PC-3 (cell line): ENCODE measurements around the gene SNX17. TPM values are rescaled to one million over a fixed set of nuclear protein-coding genes. Genes with fewer than 3 reads are reported as not detected.

Experiments
- ATAC-seq: fragments of 200-7000 bp; cut with Tn5 transposase; 2 replicates; pipeline ENCODE4 v1.9.1; 2020; ENCODE audit warnings: mild to moderate bottlenecking, moderate library complexity
- BruUV-seq: library from RNA; stranded (reverse); fragments of 400-500 nt; replicated peaks from 2 replicates; lab custom pipeline; 2021; lab: Mats Ljungman, UMichigan
- CTCF ChIA-PET: fragments of 300-600 bp; sonication (Branson Sonifier 250); formaldehyde crosslinking; loops from one replicate; lab custom pipeline; 2022; ENCODE audit warnings: antibody characterized with exemption; lab: Charles Lee
- POLR2A ChIA-PET: fragments of 300-600 bp; sonication (Branson Sonifier 250); formaldehyde crosslinking; loops from one replicate; lab custom pipeline; 2022; ENCODE audit warnings: antibody characterized with exemption; ENCODE audit not compliant: unreplicated experiment; lab: Charles Lee
- DNase-seq: peaks from one replicate; pipeline ENCODE4 v3.0.0-alpha.2; 2015
- H2AFZ ChIP-seq: fragments of 300-600 bp; sonication (generic); 2 replicates; pipeline ENCODE4 v1.6.0; 2016; ENCODE audit warnings: antibody characterized with exemption, low read length
- H3F3A ChIP-seq: fragments of 300-600 bp; sonication (generic); one replicate; pipeline ENCODE4 v1.6.0; 2017; ENCODE audit warnings: antibody characterized with exemption, low read length, control low read depth, mild to moderate bottlenecking; ENCODE audit not compliant: unreplicated experiment
- H3K27ac ChIP-seq: fragments of 300-600 bp; sonication (generic); 2 replicates; pipeline ENCODE4 v1.5.1; 2016; ENCODE audit warnings: mild to moderate bottlenecking, low read length
- H3K27me3 ChIP-seq: fragments of 300-600 bp; sonication (generic); 2 replicates; pipeline ENCODE4 v1.6.1; 2016; ENCODE audit warnings: low read length, mixed read lengths
- H3K36me3 ChIP-seq: fragments of 300-600 bp; sonication (generic); 2 replicates; pipeline ENCODE4 v1.6.1; 2016; ENCODE audit warnings: low read depth, mixed run types, low read length, mixed read lengths
- H3K4me1 ChIP-seq: fragments of 300-600 bp; sonication (generic); 2 replicates; pipeline ENCODE4 v1.5.1; 2016; ENCODE audit warnings: low read length; ENCODE audit not compliant: insufficient read depth
- H3K4me2 ChIP-seq: fragments of 300-600 bp; sonication (generic); 2 replicates; pipeline ENCODE4 v1.6.0; 2016; ENCODE audit warnings: low read length
- H3K4me3 ChIP-seq: fragments of 300-600 bp; sonication (generic); 2 replicates; pipeline ENCODE4 v1.5.1; 2016; ENCODE audit warnings: mild to moderate bottlenecking, low read length, mixed read lengths
- H3K79me2 ChIP-seq: fragments of 300-600 bp; sonication (generic); 2 replicates; pipeline ENCODE4 v1.6.1; 2017; ENCODE audit warnings: low read length, mixed read lengths
- H3K9ac ChIP-seq: fragments of 300-600 bp; sonication (generic); 2 replicates; pipeline ENCODE4 v1.6.0; 2016; ENCODE audit warnings: mild to moderate bottlenecking, low read length
- H3K9me2 ChIP-seq: fragments of 300-600 bp; sonication (generic); replicated peaks from 2 replicates; pipeline ENCODE4 v1.6.1; 2016; ENCODE audit warnings: mixed run types, low read length, mixed read lengths
- H3K9me3 ChIP-seq: fragments of 300-600 bp; sonication (generic); 2 replicates; pipeline ENCODE4 v1.6.1; 2016; ENCODE audit warnings: low read length, mixed read lengths
- H4K20me1 ChIP-seq: fragments of 300-600 bp; sonication (generic); 2 replicates; pipeline ENCODE4 v1.6.1; 2016; ENCODE audit warnings: low read length, mixed read lengths
- CTCF ChIP-seq: fragments of 300-600 bp; sonication (generic); conservative IDR thresholded peaks from 2 replicates; pipeline ENCODE4 v1.5.1; 2017; ENCODE audit warnings: antibody characterized with exemption, low read depth, mild to moderate bottlenecking, low read length
- EZH2 ChIP-seq: fragments of 300-600 bp; sonication (generic); IDR thresholded peaks from one replicate; pipeline ENCODE4 v1.6.1; 2017; ENCODE audit warnings: antibody characterized with exemption, mild to moderate bottlenecking, low read length; ENCODE audit not compliant: unreplicated experiment
- EZH2phosphoT487 ChIP-seq: fragments of 300-600 bp; sonication (generic); IDR thresholded peaks from 2 replicates; pipeline ENCODE4 v1.6.1; 2018; ENCODE audit warnings: mild to moderate bottlenecking, antibody characterized with exemption, low read length, borderline replicate concordance
- intact Hi-C: fragments of 100-400 bp; cut with micrococcal nuclease; formaldehyde crosslinking; loops from 2 replicates; pipeline ENCODE4 v1.9.0; 2023
- total RNA-seq: library from RNA; depleted of rRNA; stranded (reverse); fragments of >200 nt; gene quantifications from 2 replicates; pipeline ENCODE4 v1.2.3, GENCODE V29; 2014

Gene SNX17
- total RNA-seq, 1 experiment from 2014 or later = 110 TPM

- TF ChIP-seq EZH2 (no peak), EZH2phosphoT487 (no peak), CTCF (no peak)
- ChIA-PET CTCF (no interaction called here), POLR2A (no interaction called here)
Observed at GRCh38 chr2:27336173-27336572, 34.2 kb upstream of the SNX17 start.

GRCh38 chr2:27347641-27348040 is 22.8 kb upstream of the SNX17 start:
- peaks cover 15% of the 10 kb centered on the region for H4K20me1 ChIP-seq
- BruUV-seq = no TSS peak

More at GRCh38 chr2:27336173-27336572, 34.2 kb upstream of the SNX17 start:
- Histone ChIP-seq H3K4me2 (no peak overlapping the region), H3K27me3 (no peaks in the 10 kb centered on the region), H3K36me3 (peaks cover 58% of the 10 kb centered on the region), H3K9ac (no peak overlapping the region), H3K9me2 (no peaks in the 10 kb centered on the region), H3F3A (no peaks in the 10 kb centered on the region), H4K20me1 (no peaks in the 10 kb centered on the region), H3K4me3 (no peak overlapping the region), H3K4me1 (no peaks in the 10 kb centered on the region), H3K79me2 (no peaks in the 10 kb centered on the region), H3K9me3 (no peaks in the 10 kb centered on the region), H2AFZ (no peak overlapping the region), H3K27ac (no peak overlapping the region)
- BruUV-seq = no TSS peak
- ATAC-seq = no peak
- intact Hi-C loops = no loop called here
- DNase-seq = no peak

More at GRCh38 chr2:27347641-27348040, 22.8 kb upstream of the SNX17 start:
- intact Hi-C loops = no loop called here
- Histone ChIP-seq H3K9ac (no peak overlapping the region), H3K4me1 (no peaks in the 10 kb centered on the region), H3K36me3 (peaks cover 11% of the 10 kb centered on the region; the same call in 1 of the 2 replicates), H2AFZ (no peak overlapping the region), H3K9me3 (no peaks in the 10 kb centered on the region), H3K4me2 (no peak overlapping the region), H3K27me3 (no peaks in the 10 kb centered on the region), H3K79me2 (peaks cover 83% of the 10 kb centered on the region), H3K9me2 (no peaks in the 10 kb centered on the region), H3K27ac (no peak overlapping the region), H3K4me3 (no peak overlapping the region), H3F3A (no peaks in the 10 kb centered on the region)
- ChIA-PET POLR2A (no interaction called here), CTCF (no interaction called here)
- DNase-seq (no peak), ATAC-seq (no peak)
- TF ChIP-seq CTCF (no peak), EZH2 (no peak), EZH2phosphoT487 (no peak)
